ENCODE measurements around the gene VMO1. TPM values are rescaled to one million over a fixed set of nuclear protein-coding genes. Genes with fewer than 3 reads are reported as not detected.

The VMO1 gene
- total RNA-seq, 1 experiment from 2014 or later, result not detected

DNA sequence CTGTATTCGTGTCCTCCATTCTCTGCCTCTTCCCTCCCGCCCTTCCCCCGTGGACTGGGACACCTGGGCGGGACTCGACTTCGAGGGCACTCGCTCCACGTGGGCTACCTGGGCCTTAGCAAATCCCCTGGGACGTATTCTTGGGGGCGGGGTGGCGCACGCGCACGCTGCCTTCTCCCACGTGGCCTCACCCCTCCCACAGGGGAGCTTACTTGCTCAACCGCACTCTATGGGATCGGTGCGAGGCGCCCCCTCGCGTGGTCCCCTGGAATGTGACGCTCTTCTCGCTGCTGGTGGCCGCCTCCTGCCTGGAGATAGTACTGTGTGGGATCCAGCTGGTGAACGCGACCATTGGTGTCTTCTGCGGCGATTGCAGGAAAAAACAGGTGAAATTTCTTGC, 3.5 kb downstream of the VMO1 start:
- Mint-ChIP-seq H3K27ac (no peak overlapping the region; a peak in 1 of 7 replicates), H3K4me1 (peaks cover 15 to 20% of the 10 kb centered on the region in 2 experiments), H3K9me3 (no peaks in the 10 kb centered on the region), H3K4me3 (no peak overlapping the region), H3K36me3 (ENCODE audit: insufficient read depth in 1 of 3, low read depth in 3 of 3) (no peaks in the 10 kb centered on the region; a peak in 1 of 7 replicates), H3K27me3 (ENCODE audit: low read depth) (peaks cover 81% of the 10 kb centered on the region)
- WGBS (ENCODE audit: extremely low coverage, insufficient read length, low lambda C conversion rate), result no CpG with 5 or more reads among the region's 28 CpGs
- Histone ChIP-seq H3K14ac (ENCODE audit: insufficient read depth, low read length) (no peak overlapping the region), H4K8ac (replicated peaks; ENCODE audit: insufficient read length, low read depth, low read length) (no peak overlapping the region), H4K91ac (ENCODE audit: insufficient read length, low read depth, low read length) (no peak overlapping the region), H3K23ac (ENCODE audit: insufficient read length, low read depth, low read length) (no peak overlapping the region), H3T11ph (ENCODE audit: low read length) (no peak overlapping the region), H3K4ac (ENCODE audit: low read depth, low read length) (no peak overlapping the region), H3K9me3 (ENCODE audit: control insufficient read depth, low read depth, low read length) (no peaks in the 10 kb centered on the region), H2BK120ac (ENCODE audit: low read depth, low read length, poor library complexity, severe bottlenecking) (no peak overlapping the region), H2BK20ac (ENCODE audit: low read depth, low read length, poor library complexity, severe bottlenecking) (no peak overlapping the region), H3K79me2 (ENCODE audit: insufficient read depth, low read length) (no peaks in the 10 kb centered on the region), H3K27me3 (ENCODE audit: insufficient read depth, low read length) (peaks cover 28% of the 10 kb centered on the region; the same call in 1 of the 2 replicates), H3K4me2 (ENCODE audit: insufficient read depth, insufficient read length, low read length) (no peak overlapping the region), H4K5ac (ENCODE audit: insufficient read length, low read depth, low read length) (no peak overlapping the region), H3K23me2 (ENCODE audit: insufficient read length, low read depth, low read length, poor library complexity, severe bottlenecking) (no peaks in the 10 kb centered on the region), H3K9ac (ENCODE audit: extremely low read depth, insufficient read length, low read length) (no peak overlapping the region), H3K18ac (ENCODE audit: insufficient read length, low read depth, low read length) (no peak overlapping the region), H4K20me1 (ENCODE audit: control insufficient read depth, insufficient read depth, insufficient read length) (peaks cover 3% of the 10 kb centered on the region), H3K27ac (ENCODE audit: insufficient read length, low read depth, low read length) (no peak overlapping the region), H2BK12ac (ENCODE audit: insufficient read length, low read depth, low read length) (no peak overlapping the region), H3K56ac (ENCODE audit: insufficient read length, low read depth, low read length) (no peak overlapping the region), H2BK5ac (ENCODE audit: insufficient read length, low read length) (no peak overlapping the region), H3K79me1 (ENCODE audit: insufficient read depth, low read depth, low read length, poor library complexity, severe bottlenecking) (no peaks in the 10 kb centered on the region), H2AFZ (ENCODE audit: low read length) (no peak overlapping the region), H3K4me1 (ENCODE audit: insufficient read depth, low read length) (peaks cover 2% of the 10 kb centered on the region; the same call in 1 of the 2 replicates), H2AK5ac (ENCODE audit: insufficient read length, low read length) (no peak overlapping the region), H2BK15ac (ENCODE audit: low read depth, low read length) (no peak overlapping the region)
- DNase-seq, result peak; percentile 68
- TF ChIP-seq, protein P1, sequence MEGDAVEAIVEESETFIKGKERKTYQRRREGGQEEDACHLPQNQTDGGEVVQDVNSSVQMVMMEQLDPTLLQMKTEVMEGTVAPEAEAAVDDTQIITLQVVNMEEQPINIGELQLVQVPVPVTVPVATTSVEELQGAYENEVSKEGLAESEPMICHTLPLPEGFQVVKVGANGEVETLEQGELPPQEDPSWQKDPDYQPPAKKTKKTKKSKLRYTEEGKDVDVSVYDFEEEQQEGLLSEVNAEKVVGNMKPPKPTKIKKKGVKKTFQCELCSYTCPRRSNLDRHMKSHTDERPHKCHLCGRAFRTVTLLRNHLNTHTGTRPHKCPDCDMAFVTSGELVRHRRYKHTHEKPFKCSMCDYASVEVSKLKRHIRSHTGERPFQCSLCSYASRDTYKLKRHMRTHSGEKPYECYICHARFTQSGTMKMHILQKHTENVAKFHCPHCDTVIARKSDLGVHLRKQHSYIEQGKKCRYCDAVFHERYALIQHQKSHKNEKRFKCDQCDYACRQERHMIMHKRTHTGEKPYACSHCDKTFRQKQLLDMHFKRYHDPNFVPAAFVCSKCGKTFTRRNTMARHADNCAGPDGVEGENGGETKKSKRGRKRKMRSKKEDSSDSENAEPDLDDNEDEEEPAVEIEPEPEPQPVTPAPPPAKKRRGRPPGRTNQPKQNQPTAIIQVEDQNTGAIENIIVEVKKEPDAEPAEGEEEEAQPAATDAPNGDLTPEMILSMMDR (conservative IDR thresholded peaks at IDR 0.05), result peak; percentile 50; the same call in 2 of the 3 replicates
